ENCODE data around the gene BHLHE23.

DNA sequence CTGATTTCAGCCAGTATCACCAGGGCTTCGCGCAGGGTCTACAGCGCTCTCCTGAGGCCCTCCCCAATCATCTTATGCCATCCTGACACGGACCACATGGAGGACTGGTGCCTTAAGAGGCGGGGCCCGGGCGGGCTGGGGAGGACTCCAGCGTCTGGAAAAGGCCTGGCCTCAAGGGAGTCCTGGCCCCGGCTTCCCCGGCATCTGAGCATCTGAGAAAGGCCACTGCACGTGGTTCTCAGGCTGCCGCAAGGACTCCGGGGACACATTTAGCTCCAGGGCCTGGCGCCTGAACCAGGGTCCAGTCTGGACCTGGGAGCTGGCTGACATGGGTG, 21.4 kb downstream of the BHLHE23 start:
- TF ChIP-seq, protein P1, sequence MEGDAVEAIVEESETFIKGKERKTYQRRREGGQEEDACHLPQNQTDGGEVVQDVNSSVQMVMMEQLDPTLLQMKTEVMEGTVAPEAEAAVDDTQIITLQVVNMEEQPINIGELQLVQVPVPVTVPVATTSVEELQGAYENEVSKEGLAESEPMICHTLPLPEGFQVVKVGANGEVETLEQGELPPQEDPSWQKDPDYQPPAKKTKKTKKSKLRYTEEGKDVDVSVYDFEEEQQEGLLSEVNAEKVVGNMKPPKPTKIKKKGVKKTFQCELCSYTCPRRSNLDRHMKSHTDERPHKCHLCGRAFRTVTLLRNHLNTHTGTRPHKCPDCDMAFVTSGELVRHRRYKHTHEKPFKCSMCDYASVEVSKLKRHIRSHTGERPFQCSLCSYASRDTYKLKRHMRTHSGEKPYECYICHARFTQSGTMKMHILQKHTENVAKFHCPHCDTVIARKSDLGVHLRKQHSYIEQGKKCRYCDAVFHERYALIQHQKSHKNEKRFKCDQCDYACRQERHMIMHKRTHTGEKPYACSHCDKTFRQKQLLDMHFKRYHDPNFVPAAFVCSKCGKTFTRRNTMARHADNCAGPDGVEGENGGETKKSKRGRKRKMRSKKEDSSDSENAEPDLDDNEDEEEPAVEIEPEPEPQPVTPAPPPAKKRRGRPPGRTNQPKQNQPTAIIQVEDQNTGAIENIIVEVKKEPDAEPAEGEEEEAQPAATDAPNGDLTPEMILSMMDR (conservative IDR thresholded peaks at IDR 0.05), result no peak
- no peak for TF ChIP-seq EZH2 (IDR thresholded peaks at IDR 0.05; ENCODE audit: low read depth)

All from PC-9 (cell line).